CD8-positive, alpha-beta memory T cell (primary cell): Measurements from ENCODE around the gene FMR1NB. TPM values are rescaled to one million over a fixed set of nuclear protein-coding genes. Genes with fewer than 3 reads are reported as not detected.

ENCODE experiments used
- polyA plus RNA-seq: library from polyadenylated mRNA; unstranded; fragments of 300-500 nt; fragmentation: Illumina TruSeq; gene quantifications from one replicate; pipeline ENCODE4 v1.2.3, GENCODE V29; 2021
- total RNA-seq, 2 experiments: library from RNA; stranded (reverse); gene quantifications; one replicate each; pipeline ENCODE4 v1.2.3, GENCODE V29; 2021

The FMR1NB gene
- total and polyA plus RNA-seq, 3 experiments from 2014 or later, result not detected

Other genes starting within 250 kb of the FMR1NB start
- gene FMR1, start 69.4 kb upstream of the FMR1NB start, total RNA-seq, result 10 to 100 TPM; 38.7 to 42.7 TPM
- gene FMR1, start 69.4 kb upstream of the FMR1NB start, polyA plus RNA-seq, result 7.2 TPM